WTC11 (cell line): ENCODE results near the gene CACUL1. TPM values are rescaled to one million over a fixed set of nuclear protein-coding genes. Genes with fewer than 3 reads are reported as not detected.

Experiments used
- ATAC-seq: fragments of 200-7000 bp; cut with Tn5 transposase; 2 replicates; pipeline ENCODE4 v1.10.0; 2021; ENCODE audit warnings: mild to moderate bottlenecking, moderate library complexity
- CTCF ChIA-PET: fragments of 300-600 bp; sonication (Branson Sonifier 250); formaldehyde crosslinking; loops from one replicate; lab custom pipeline; 2021; ENCODE audit warnings: antibody characterized with exemption; lab: Charles Lee
- POLR2A ChIA-PET: fragments of 350-600 bp; sonication (Branson Sonifier 250); formaldehyde crosslinking; loops from one replicate; lab custom pipeline; 2021; ENCODE audit warnings: antibody characterized with exemption; lab: Charles Lee
- DNase-seq: peaks from one replicate; pipeline ENCODE4 v3.0.0; 2021; ENCODE audit warnings: low spot score
- H3K27ac Mint-ChIP-seq: 2 replicates; pipeline ENCODE4 v1.8.0; 2021; ENCODE audit warnings: mixed read lengths
- H3K27me3 Mint-ChIP-seq: 2 replicates; pipeline ENCODE4 v1.8.0; 2021; ENCODE audit warnings: low read depth, mild to moderate bottlenecking, moderate library complexity, mixed read lengths
- H3K36me3 Mint-ChIP-seq: 2 replicates; pipeline ENCODE4 v1.8.0; 2021; ENCODE audit warnings: mixed read lengths
- H3K4me1 Mint-ChIP-seq: 2 replicates; pipeline ENCODE4 v1.8.0; 2022; ENCODE audit warnings: mixed read lengths
- H3K4me3 Mint-ChIP-seq: 2 replicates; pipeline ENCODE4 v1.8.0; 2021; ENCODE audit warnings: mild to moderate bottlenecking, moderate library complexity, mixed read lengths
- H3K9me3 Mint-ChIP-seq: 2 replicates; pipeline ENCODE4 v1.8.0; 2021; ENCODE audit warnings: mixed read lengths
- ATF1 ChIP-seq: sonication (generic); formaldehyde crosslinking; IDR thresholded peaks from 2 replicates; pipeline ENCODE4 v1.8.1; 2023; ENCODE audit warnings: mild to moderate bottlenecking, moderate library complexity, missing genetic modification reagents
- HMGA2 ChIP-seq: fragments of 250-450 bp; sonication (Bioruptor Pico); IDR thresholded peaks from 2 replicates; pipeline ENCODE4 v1.4.0; 2021; ENCODE audit warnings: mild to moderate bottlenecking, moderate library complexity
- IRF1 ChIP-seq: sonication (generic); formaldehyde crosslinking; IDR thresholded peaks from 2 replicates; pipeline ENCODE4 v1.8.0; 2023; ENCODE audit warnings: missing genetic modification reagents
- IRF2 ChIP-seq: sonication (generic); formaldehyde crosslinking; IDR thresholded peaks from 2 replicates; pipeline ENCODE4 v1.8.0; 2022; ENCODE audit warnings: low read depth, missing genetic modification reagents, borderline replicate concordance
- NFE2L1 ChIP-seq: sonication (generic); formaldehyde crosslinking; IDR thresholded peaks from 2 replicates; pipeline ENCODE4 v1.8.1; 2023; ENCODE audit warnings: missing genetic modification reagents
- NR1H2 ChIP-seq: sonication (generic); formaldehyde crosslinking; IDR thresholded peaks from 2 replicates; pipeline ENCODE4 v1.9.0; 2021; ENCODE audit warnings: mild to moderate bottlenecking, moderate library complexity, missing genetic modification reagents
- NR3C1 ChIP-seq: sonication (generic); formaldehyde crosslinking; conservative IDR thresholded peaks from 2 replicates; pipeline ENCODE4 v1.8.1; 2023; ENCODE audit warnings: low read depth, mild to moderate bottlenecking, missing genetic modification reagents
- PREB ChIP-seq: sonication (generic); formaldehyde crosslinking; IDR thresholded peaks from 2 replicates; pipeline ENCODE4 v1.8.1; 2022; ENCODE audit warnings: mild to moderate bottlenecking, missing genetic modification reagents, moderate library complexity, borderline replicate concordance
- RORB ChIP-seq: fragments of 250-450 bp; sonication (Bioruptor Pico); IDR thresholded peaks from 2 replicates; pipeline ENCODE4 v1.9.0; 2021; ENCODE audit warnings: mild to moderate bottlenecking
- ZBTB43 ChIP-seq: sonication (generic); formaldehyde crosslinking; IDR thresholded peaks from 2 replicates; pipeline ENCODE4 v1.8.1; 2023; ENCODE audit warnings: mild to moderate bottlenecking, missing genetic modification reagents
- ZNF219 ChIP-seq: sonication (generic); formaldehyde crosslinking; IDR thresholded peaks from 2 replicates; pipeline ENCODE4 v1.8.0; 2023; ENCODE audit warnings: missing genetic modification reagents, mild to moderate bottlenecking, borderline replicate concordance
- ZNF263 ChIP-seq: sonication (generic); formaldehyde crosslinking; IDR thresholded peaks from 2 replicates; pipeline ENCODE4 v1.8.1; 2022; ENCODE audit warnings: low read depth, mild to moderate bottlenecking, moderate library complexity, missing genetic modification reagents
- ZNF317 ChIP-seq: sonication (generic); formaldehyde crosslinking; IDR thresholded peaks from 2 replicates; pipeline ENCODE4 v1.8.1; 2023; ENCODE audit warnings: low read depth, mild to moderate bottlenecking, moderate library complexity, missing genetic modification reagents, borderline replicate concordance
- ZNF416 ChIP-seq: fragments of 250-450 bp; sonication (Bioruptor Pico); IDR thresholded peaks from 2 replicates; pipeline ENCODE4 v1.9.0; 2021; ENCODE audit warnings: mild to moderate bottlenecking, inconsistent platforms
- ZNF671 ChIP-seq: fragments of 250-450 bp; sonication (Bioruptor Pico); IDR thresholded peaks from 2 replicates; pipeline ENCODE4 v1.8.0; 2021; ENCODE audit warnings: mild to moderate bottlenecking
- total RNA-seq: library from RNA; stranded (reverse); gene quantifications from 3 replicates; pipeline ENCODE4 v1.2.3, GENCODE V29; 2021
- TF ChIP-seq, protein P1 (sequence below): sonication (generic); formaldehyde crosslinking; IDR thresholded peaks from 2 replicates; pipeline ENCODE4 v1.8.1; 2022; ENCODE audit warnings: low read depth, missing genetic modification reagents, borderline replicate concordance
- TF ChIP-seq, protein P2 (sequence below): fragments of 200-600 bp; IDR thresholded peaks from 2 replicates; pipeline ENCODE4 v1.8.0; 2022; ENCODE audit warnings: antibody characterized with exemption
- TF ChIP-seq, protein P3 (sequence below): sonication (generic); formaldehyde crosslinking; IDR thresholded peaks from 2 replicates; pipeline ENCODE4 v1.8.1; 2023; ENCODE audit warnings: mild to moderate bottlenecking, missing genetic modification reagents
- TF ChIP-seq, protein P4 (sequence below): sonication (generic); formaldehyde crosslinking; IDR thresholded peaks from 2 replicates; pipeline ENCODE4 v1.8.1; 2023; ENCODE audit warnings: mild to moderate bottlenecking, missing genetic modification reagents, borderline replicate concordance

The CACUL1 gene
- total RNA-seq, 1 experiment from 2014 or later: 41.5 TPM

GRCh38 chr10:118778727-118779126, 24.0 kb upstream of the CACUL1 start (continued):
- TF ChIP-seq ZNF317 (no peak), IRF2 (CRISPR knock-in tag) (no peak), NR3C1 (CRISPR knock-in tag) (no peak), NFE2L1 (CRISPR knock-in tag) (no peak)
- TF ChIP-seq, protein P1, sequence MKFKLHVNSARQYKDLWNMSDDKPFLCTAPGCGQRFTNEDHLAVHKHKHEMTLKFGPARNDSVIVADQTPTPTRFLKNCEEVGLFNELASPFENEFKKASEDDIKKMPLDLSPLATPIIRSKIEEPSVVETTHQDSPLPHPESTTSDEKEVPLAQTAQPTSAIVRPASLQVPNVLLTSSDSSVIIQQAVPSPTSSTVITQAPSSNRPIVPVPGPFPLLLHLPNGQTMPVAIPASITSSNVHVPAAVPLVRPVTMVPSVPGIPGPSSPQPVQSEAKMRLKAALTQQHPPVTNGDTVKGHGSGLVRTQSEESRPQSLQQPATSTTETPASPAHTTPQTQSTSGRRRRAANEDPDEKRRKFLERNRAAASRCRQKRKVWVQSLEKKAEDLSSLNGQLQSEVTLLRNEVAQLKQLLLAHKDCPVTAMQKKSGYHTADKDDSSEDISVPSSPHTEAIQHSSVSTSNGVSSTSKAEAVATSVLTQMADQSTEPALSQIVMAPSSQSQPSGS (CRISPR knock-in tag): no peak

DNA sequence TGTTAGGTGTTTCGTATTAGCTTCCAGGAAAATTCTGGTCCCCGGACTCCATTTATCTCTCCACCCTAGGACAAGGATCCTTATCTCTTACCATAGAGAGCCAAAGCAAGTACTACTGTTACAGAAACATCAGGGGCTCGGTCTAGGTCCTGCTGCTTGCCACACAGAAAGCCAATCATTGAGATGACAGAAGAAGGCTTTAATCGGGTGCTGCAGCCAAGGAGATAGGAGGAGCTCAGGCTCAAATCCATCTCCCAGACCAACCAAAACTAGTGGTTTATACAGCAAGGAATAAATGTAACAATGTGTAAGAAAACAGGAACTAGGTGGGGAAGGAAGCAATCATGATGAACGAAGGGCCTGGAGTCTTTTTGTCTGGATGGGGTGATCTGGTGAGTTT, 22.2 kb upstream of the CACUL1 start:
- CTCF ChIA-PET: no interaction called here
- Mint-ChIP-seq H3K9me3 (peaks cover 32% of the 10 kb centered on the region), H3K4me3 (no peak overlapping the region), H3K27me3 (peaks cover 7% of the 10 kb centered on the region), H3K36me3 (peaks cover 10% of the 10 kb centered on the region), H3K27ac (no peak overlapping the region), H3K4me1 (peaks cover 6% of the 10 kb centered on the region; the same call in 1 of the 2 replicates)
- DNase-seq: no peak
- POLR2A ChIA-PET: no interaction called here
- TF ChIP-seq ZNF219 (no peak), ZNF671 (CRISPR knock-in tag) (no peak), ZNF317 (no peak), HMGA2 (CRISPR knock-in tag) (no peak), ATF1 (CRISPR knock-in tag) (no peak), ZNF416 (no peak), IRF2 (CRISPR knock-in tag) (no peak)
- TF ChIP-seq, protein P2, sequence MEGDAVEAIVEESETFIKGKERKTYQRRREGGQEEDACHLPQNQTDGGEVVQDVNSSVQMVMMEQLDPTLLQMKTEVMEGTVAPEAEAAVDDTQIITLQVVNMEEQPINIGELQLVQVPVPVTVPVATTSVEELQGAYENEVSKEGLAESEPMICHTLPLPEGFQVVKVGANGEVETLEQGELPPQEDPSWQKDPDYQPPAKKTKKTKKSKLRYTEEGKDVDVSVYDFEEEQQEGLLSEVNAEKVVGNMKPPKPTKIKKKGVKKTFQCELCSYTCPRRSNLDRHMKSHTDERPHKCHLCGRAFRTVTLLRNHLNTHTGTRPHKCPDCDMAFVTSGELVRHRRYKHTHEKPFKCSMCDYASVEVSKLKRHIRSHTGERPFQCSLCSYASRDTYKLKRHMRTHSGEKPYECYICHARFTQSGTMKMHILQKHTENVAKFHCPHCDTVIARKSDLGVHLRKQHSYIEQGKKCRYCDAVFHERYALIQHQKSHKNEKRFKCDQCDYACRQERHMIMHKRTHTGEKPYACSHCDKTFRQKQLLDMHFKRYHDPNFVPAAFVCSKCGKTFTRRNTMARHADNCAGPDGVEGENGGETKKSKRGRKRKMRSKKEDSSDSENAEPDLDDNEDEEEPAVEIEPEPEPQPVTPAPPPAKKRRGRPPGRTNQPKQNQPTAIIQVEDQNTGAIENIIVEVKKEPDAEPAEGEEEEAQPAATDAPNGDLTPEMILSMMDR: no peak
- TF ChIP-seq, protein P3, sequence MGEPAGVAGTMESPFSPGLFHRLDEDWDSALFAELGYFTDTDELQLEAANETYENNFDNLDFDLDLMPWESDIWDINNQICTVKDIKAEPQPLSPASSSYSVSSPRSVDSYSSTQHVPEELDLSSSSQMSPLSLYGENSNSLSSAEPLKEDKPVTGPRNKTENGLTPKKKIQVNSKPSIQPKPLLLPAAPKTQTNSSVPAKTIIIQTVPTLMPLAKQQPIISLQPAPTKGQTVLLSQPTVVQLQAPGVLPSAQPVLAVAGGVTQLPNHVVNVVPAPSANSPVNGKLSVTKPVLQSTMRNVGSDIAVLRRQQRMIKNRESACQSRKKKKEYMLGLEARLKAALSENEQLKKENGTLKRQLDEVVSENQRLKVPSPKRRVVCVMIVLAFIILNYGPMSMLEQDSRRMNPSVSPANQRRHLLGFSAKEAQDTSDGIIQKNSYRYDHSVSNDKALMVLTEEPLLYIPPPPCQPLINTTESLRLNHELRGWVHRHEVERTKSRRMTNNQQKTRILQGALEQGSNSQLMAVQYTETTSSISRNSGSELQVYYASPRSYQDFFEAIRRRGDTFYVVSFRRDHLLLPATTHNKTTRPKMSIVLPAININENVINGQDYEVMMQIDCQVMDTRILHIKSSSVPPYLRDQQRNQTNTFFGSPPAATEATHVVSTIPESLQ (CRISPR knock-in tag): no peak
- ATAC-seq: no peak

GRCh38 chr10:118776033-118776432, 21.3 kb upstream of the CACUL1 start:
- TF ChIP-seq NR1H2 (CRISPR knock-in tag): no peak
- TF ChIP-seq RORB (CRISPR knock-in tag): no peak
- TF ChIP-seq ZBTB43 (CRISPR knock-in tag): no peak
- TF ChIP-seq ZNF671 (CRISPR knock-in tag): no peak
- no peak for TF ChIP-seq ZNF263 (CRISPR knock-in tag)
- TF ChIP-seq, protein P4, sequence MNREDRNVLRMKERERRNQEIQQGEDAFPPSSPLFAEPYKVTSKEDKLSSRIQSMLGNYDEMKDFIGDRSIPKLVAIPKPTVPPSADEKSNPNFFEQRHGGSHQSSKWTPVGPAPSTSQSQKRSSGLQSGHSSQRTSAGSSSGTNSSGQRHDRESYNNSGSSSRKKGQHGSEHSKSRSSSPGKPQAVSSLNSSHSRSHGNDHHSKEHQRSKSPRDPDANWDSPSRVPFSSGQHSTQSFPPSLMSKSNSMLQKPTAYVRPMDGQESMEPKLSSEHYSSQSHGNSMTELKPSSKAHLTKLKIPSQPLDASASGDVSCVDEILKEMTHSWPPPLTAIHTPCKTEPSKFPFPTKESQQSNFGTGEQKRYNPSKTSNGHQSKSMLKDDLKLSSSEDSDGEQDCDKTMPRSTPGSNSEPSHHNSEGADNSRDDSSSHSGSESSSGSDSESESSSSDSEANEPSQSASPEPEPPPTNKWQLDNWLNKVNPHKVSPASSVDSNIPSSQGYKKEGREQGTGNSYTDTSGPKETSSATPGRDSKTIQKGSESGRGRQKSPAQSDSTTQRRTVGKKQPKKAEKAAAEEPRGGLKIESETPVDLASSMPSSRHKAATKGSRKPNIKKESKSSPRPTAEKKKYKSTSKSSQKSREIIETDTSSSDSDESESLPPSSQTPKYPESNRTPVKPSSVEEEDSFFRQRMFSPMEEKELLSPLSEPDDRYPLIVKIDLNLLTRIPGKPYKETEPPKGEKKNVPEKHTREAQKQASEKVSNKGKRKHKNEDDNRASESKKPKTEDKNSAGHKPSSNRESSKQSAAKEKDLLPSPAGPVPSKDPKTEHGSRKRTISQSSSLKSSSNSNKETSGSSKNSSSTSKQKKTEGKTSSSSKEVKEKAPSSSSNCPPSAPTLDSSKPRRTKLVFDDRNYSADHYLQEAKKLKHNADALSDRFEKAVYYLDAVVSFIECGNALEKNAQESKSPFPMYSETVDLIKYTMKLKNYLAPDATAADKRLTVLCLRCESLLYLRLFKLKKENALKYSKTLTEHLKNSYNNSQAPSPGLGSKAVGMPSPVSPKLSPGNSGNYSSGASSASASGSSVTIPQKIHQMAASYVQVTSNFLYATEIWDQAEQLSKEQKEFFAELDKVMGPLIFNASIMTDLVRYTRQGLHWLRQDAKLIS (CRISPR knock-in tag): no peak
- no peak for TF ChIP-seq IRF1 (CRISPR knock-in tag)
- no peak for TF ChIP-seq PREB
- no peak for DNase-seq
- Mint-ChIP-seq H3K4me3 (no peak overlapping the region), H3K27ac (no peak overlapping the region), H3K4me1 (peaks cover 6% of the 10 kb centered on the region; the same call in 1 of the 2 replicates), H3K9me3 (peaks cover 41% of the 10 kb centered on the region), H3K36me3 (peaks cover 10% of the 10 kb centered on the region), H3K27me3 (peaks cover 7% of the 10 kb centered on the region)
- ChIA-PET CTCF (no interaction called here), POLR2A (no interaction called here)
- no peak for ATAC-seq
